Astrocyte (in vitro differentiated cells and primary cell): ENCODE measurements around the gene RPS6KB2. TPM values are rescaled to one million over a fixed set of nuclear protein-coding genes. Genes with fewer than 3 reads are reported as not detected.

Experiments used
- DNase-seq: peaks from one replicate; pipeline ENCODE4 v3.0.0-alpha.2; 2010; ENCODE audit warnings: low read depth
- FAIRE-seq: peaks from 2 replicates; lab custom pipeline; 2011; peaks lifted over from hg19 to GRCh38; lab: Jason Lieb, UNC
- H2AFZ ChIP-seq: 2 replicates; pipeline ENCODE4 v1.6.0; 2012; ENCODE audit warnings: low read depth, low read length, inconsistent platforms
- H3K27ac ChIP-seq: 2 replicates; pipeline ENCODE4 v1.5.1; 2011; ENCODE audit warnings: low read depth, low read length, inconsistent platforms
- H3K27me3 ChIP-seq: 2 replicates; pipeline ENCODE4 v1.6.0; 2011; ENCODE audit warnings: low read length, inconsistent platforms; ENCODE audit not compliant: insufficient read depth
- H3K36me3 ChIP-seq: 2 replicates; pipeline ENCODE4 v1.5.1; 2011; ENCODE audit warnings: low read length, inconsistent platforms; ENCODE audit not compliant: insufficient read depth
- H3K4me1 ChIP-seq: 2 replicates; pipeline ENCODE4 v1.5.1; 2011; ENCODE audit warnings: low read length, inconsistent platforms; ENCODE audit not compliant: insufficient read depth
- H3K4me2 ChIP-seq: 2 replicates; pipeline ENCODE4 v1.6.0; 2012; ENCODE audit warnings: low read length, inconsistent platforms
- H3K4me3 ChIP-seq: 2 replicates; pipeline ENCODE4 v1.5.1; 2011; ENCODE audit warnings: low read depth, mild to moderate bottlenecking, low read length, inconsistent platforms; ENCODE audit not compliant: insufficient read depth
- H3K79me2 ChIP-seq: 2 replicates; pipeline ENCODE4 v1.6.0; 2012; ENCODE audit warnings: mild to moderate bottlenecking, low read length, inconsistent platforms; ENCODE audit not compliant: insufficient read depth
- H3K9ac ChIP-seq: 2 replicates; pipeline ENCODE4 v1.6.0; 2012; ENCODE audit warnings: mild to moderate bottlenecking, low read length, inconsistent platforms
- H3K9me3 ChIP-seq: 2 replicates; pipeline ENCODE4 v1.5.1; 2012; ENCODE audit warnings: low read depth, mild to moderate bottlenecking, low read length, inconsistent platforms; ENCODE audit not compliant: insufficient read depth
- H4K20me1 ChIP-seq: 2 replicates; pipeline ENCODE4 v1.6.0; 2012; ENCODE audit warnings: low read length, inconsistent platforms; ENCODE audit not compliant: insufficient read depth
- H3K27ac Mint-ChIP-seq: one replicate; pipeline ENCODE4 v1.8.0; 2021; ENCODE audit warnings: mild to moderate bottlenecking, mixed read lengths; ENCODE audit not compliant: unreplicated experiment
- H3K27me3 Mint-ChIP-seq: one replicate; pipeline ENCODE4 v1.8.0; 2021; ENCODE audit warnings: low read depth, mixed read lengths; ENCODE audit not compliant: unreplicated experiment
- H3K36me3 Mint-ChIP-seq: one replicate; pipeline ENCODE4 v1.8.0; 2021; ENCODE audit warnings: low read depth, mixed read lengths; ENCODE audit not compliant: unreplicated experiment
- H3K4me1 Mint-ChIP-seq: one replicate; pipeline ENCODE4 v1.8.0; 2021; ENCODE audit warnings: low read depth, mixed read lengths; ENCODE audit not compliant: unreplicated experiment
- H3K4me3 Mint-ChIP-seq: one replicate; pipeline ENCODE4 v1.8.0; 2021; ENCODE audit warnings: mild to moderate bottlenecking, moderate library complexity, mixed read lengths; ENCODE audit not compliant: unreplicated experiment
- H3K9me3 Mint-ChIP-seq: one replicate; pipeline ENCODE4 v1.8.0; 2021; ENCODE audit warnings: mild to moderate bottlenecking, mixed read lengths; ENCODE audit not compliant: unreplicated experiment
- CTCF ChIP-seq: IDR thresholded peaks from 2 replicates; pipeline ENCODE4 v1.5.1; 2011; ENCODE audit warnings: low read depth, mild to moderate bottlenecking, inconsistent platforms, low read length, moderate library complexity; ENCODE audit not compliant: insufficient read depth
- EZH2 ChIP-seq: IDR thresholded peaks from 2 replicates; pipeline ENCODE4 v1.6.1; 2012; ENCODE audit warnings: mild to moderate bottlenecking, low read length, inconsistent platforms; ENCODE audit not compliant: insufficient read depth
- total RNA-seq: library from RNA; stranded (reverse); gene quantifications from 2 replicates; pipeline ENCODE4 v1.2.1, GENCODE V29; 2021

RPS6KB2 gene
- total RNA-seq, 1 donor from 2014 or later = 52.9 TPM

- H3K27ac Mint-ChIP-seq = peak overlapping the region; percentile 66
- H3K4me3 ChIP-seq = no peak overlapping the region
- H3K4me1 Mint-ChIP-seq = no peaks in the 10 kb centered on the region
- H3K36me3 Mint-ChIP-seq = peaks cover 3% of the 10 kb centered on the region
- no peaks in the 10 kb centered on the region for H3K4me1 ChIP-seq
- H3K4me2 ChIP-seq = no peak overlapping the region
- no peak overlapping the region for H3K4me3 Mint-ChIP-seq
- H3K9me3 Mint-ChIP-seq = no peaks in the 10 kb centered on the region
- no peak overlapping the region for H2AFZ ChIP-seq
- TF ChIP-seq EZH2 (no peak), CTCF (no peak)
- H3K27me3 ChIP-seq = no peaks in the 10 kb centered on the region
- H3K79me2 ChIP-seq = no peaks in the 10 kb centered on the region
- H4K20me1 ChIP-seq = no peaks in the 10 kb centered on the region
- H3K36me3 ChIP-seq = no peaks in the 10 kb centered on the region
- H3K9me3 ChIP-seq = no peaks in the 10 kb centered on the region
- DNase-seq (no peak), FAIRE-seq (no peak)
- no peak overlapping the region for H3K27ac ChIP-seq
- no peak overlapping the region for H3K9ac ChIP-seq
- peaks cover 11% of the 10 kb centered on the region for H3K27me3 Mint-ChIP-seq
Observed at GRCh38 chr11:67450796-67451657, 22.7 kb downstream of the RPS6KB2 start.

DNA sequence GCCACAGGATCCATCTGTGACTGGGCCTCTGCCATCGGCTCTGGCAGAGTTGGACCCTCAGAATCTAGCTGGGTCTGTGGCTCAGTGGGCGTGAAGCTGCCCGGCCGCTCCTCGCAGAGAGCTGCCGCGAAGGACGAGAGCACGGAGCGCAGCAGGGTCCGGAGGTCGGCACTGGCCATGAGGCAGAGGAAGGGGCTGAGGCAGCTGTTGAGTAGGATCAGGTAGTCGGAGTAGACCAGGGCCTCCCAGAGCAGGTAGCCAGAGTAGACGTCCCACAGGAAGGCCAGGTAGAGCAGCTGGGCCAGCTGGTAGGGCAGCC, 23.3 kb downstream of the RPS6KB2 start:
- Mint-ChIP-seq H3K27ac (peak overlapping the region; percentile 66), H3K36me3 (peaks cover 3% of the 10 kb centered on the region), H3K4me3 (no peak overlapping the region), H3K27me3 (peaks cover 10% of the 10 kb centered on the region), H3K4me1 (no peaks in the 10 kb centered on the region), H3K9me3 (no peaks in the 10 kb centered on the region)
- Histone ChIP-seq H3K4me3 (no peak overlapping the region), H3K4me2 (no peak overlapping the region), H3K27me3 (no peaks in the 10 kb centered on the region), H3K79me2 (no peaks in the 10 kb centered on the region), H3K9me3 (no peaks in the 10 kb centered on the region), H3K27ac (no peak overlapping the region), H3K36me3 (no peaks in the 10 kb centered on the region), H2AFZ (no peak overlapping the region), H4K20me1 (no peaks in the 10 kb centered on the region), H3K4me1 (no peaks in the 10 kb centered on the region), H3K9ac (no peak overlapping the region)
- TF ChIP-seq CTCF = no peak
- no peak for TF ChIP-seq EZH2
- FAIRE-seq = no peak
- DNase-seq = no peak
